Neural progenitor cell (in vitro differentiated cells): Measurements from ENCODE around the gene ADAMTS3. TPM values are rescaled to one million over a fixed set of nuclear protein-coding genes. Genes with fewer than 3 reads are reported as not detected.

Experiments used
- DNase-seq: peaks from one replicate; pipeline ENCODE4 v3.0.0-alpha.2; 2016; ENCODE audit warnings: low spot score
- H2AFZ ChIP-seq: fragments of 200-600 bp; sonication (generic); replicated peaks from 2 replicates; pipeline ENCODE4 v1.6.1; 2016; ENCODE audit warnings: antibody characterized with exemption
- H3F3A ChIP-seq: fragments of 200-600 bp; sonication (generic); 2 replicates; pipeline ENCODE4 v1.6.1; 2016; ENCODE audit warnings: antibody characterized with exemption, low read depth
- H3K27ac ChIP-seq: fragments of 200-600 bp; sonication (generic); 2 replicates; pipeline ENCODE4 v1.5.1; 2016; ENCODE audit warnings: mild to moderate bottlenecking
- H3K27me3 ChIP-seq: fragments of 200-600 bp; sonication (generic); 2 replicates; pipeline ENCODE4 v1.6.1; 2016; ENCODE audit warnings: mild to moderate bottlenecking, moderate library complexity
- H3K36me3 ChIP-seq: fragments of 200-600 bp; sonication (generic); 2 replicates; pipeline ENCODE4 v1.5.1; 2016
- H3K4me1 ChIP-seq: fragments of 200-600 bp; sonication (generic); 2 replicates; pipeline ENCODE4 v1.6.1; 2016; ENCODE audit warnings: mixed run types
- H3K4me2 ChIP-seq: fragments of 200-600 bp; sonication (generic); 2 replicates; pipeline ENCODE4 v1.6.1; 2016
- H3K4me3 ChIP-seq: fragments of 200-600 bp; sonication (generic); 2 replicates; pipeline ENCODE4 v1.5.1; 2016
- H3K79me2 ChIP-seq: fragments of 200-600 bp; sonication (generic); 2 replicates; pipeline ENCODE4 v1.6.1; 2016; ENCODE audit warnings: low read depth
- H3K9ac ChIP-seq: fragments of 200-600 bp; sonication (generic); 2 replicates; pipeline ENCODE4 v1.6.1; 2016
- H3K9me3 ChIP-seq: fragments of 200-600 bp; sonication (generic); 2 replicates; pipeline ENCODE4 v1.5.1; 2016; ENCODE audit warnings: low read depth
- H4K20me1 ChIP-seq: fragments of 200-600 bp; sonication (generic); 2 replicates; pipeline ENCODE4 v1.6.1; 2016; ENCODE audit warnings: low read depth
- H3K27ac Mint-ChIP-seq: 3 replicates; pipeline ENCODE4 v1.8.0; 2021; ENCODE audit warnings: mixed read lengths
- H3K27me3 Mint-ChIP-seq: 2 replicates; pipeline ENCODE4 v1.8.0; 2022; ENCODE audit warnings: low read depth, mild to moderate bottlenecking, inconsistent platforms, moderate library complexity, mixed read lengths; ENCODE audit not compliant: insufficient read depth
- H3K36me3 Mint-ChIP-seq: 3 replicates; pipeline ENCODE4 v1.8.0; 2021; ENCODE audit warnings: mixed read lengths
- H3K4me1 Mint-ChIP-seq: 3 replicates; pipeline ENCODE4 v1.8.0; 2021; ENCODE audit warnings: mixed read lengths
- H3K4me3 Mint-ChIP-seq: 3 replicates; pipeline ENCODE4 v1.8.0; 2021; ENCODE audit warnings: mild to moderate bottlenecking, moderate library complexity, mixed read lengths
- H3K9me3 Mint-ChIP-seq: 3 replicates; pipeline ENCODE4 v1.8.0; 2020; ENCODE audit warnings: mixed read lengths
- EZH2 ChIP-seq: fragments of 200-600 bp; sonication (generic); IDR thresholded peaks from 2 replicates; pipeline ENCODE4 v1.6.1; 2017; ENCODE audit warnings: antibody characterized with exemption, mild to moderate bottlenecking, moderate library complexity
- EZH2phosphoT487 ChIP-seq: fragments of 200-600 bp; sonication (generic); IDR thresholded peaks from 2 replicates; pipeline ENCODE4 v1.6.1; 2017; ENCODE audit warnings: antibody characterized with exemption
- total RNA-seq: library from RNA; depleted of rRNA; stranded (reverse); fragments of >200 nt; gene quantifications from 2 replicates; pipeline ENCODE4 v1.2.3, GENCODE V29; 2015; ENCODE audit warnings: low replicate concordance
- TF ChIP-seq, protein P1 (sequence below): fragments of 200-600 bp; sonication (generic); IDR thresholded peaks from 2 replicates; pipeline ENCODE4 v1.5.1; 2017; ENCODE audit warnings: antibody characterized with exemption, mild to moderate bottlenecking

Gene ADAMTS3
- total RNA-seq, 1 donor from 2014 or later, result 2.1 TPM

GRCh38 chr4:72408568-72408967, 160.5 kb downstream of the ADAMTS3 start:
- DNase-seq, result no peak
- Mint-ChIP-seq H3K4me1 (peaks cover 36% of the 10 kb centered on the region), H3K36me3 (no peaks in the 10 kb centered on the region), H3K4me3 (no peak overlapping the region), H3K9me3 (peaks cover 2% of the 10 kb centered on the region), H3K27me3 (peaks cover 2% of the 10 kb centered on the region), H3K27ac (peak overlapping the region; percentile 48)
- Histone ChIP-seq H3K27me3 (no peaks in the 10 kb centered on the region), H2AFZ (no peak overlapping the region), H4K20me1 (no peaks in the 10 kb centered on the region), H3K9me3 (no peaks in the 10 kb centered on the region), H3K4me2 (no peak overlapping the region), H3K9ac (no peak overlapping the region), H3K79me2 (no peaks in the 10 kb centered on the region), H3K27ac (no peak overlapping the region), H3K4me1 (no peaks in the 10 kb centered on the region), H3K4me3 (no peak overlapping the region), H3K36me3 (no peaks in the 10 kb centered on the region), H3F3A (no peaks in the 10 kb centered on the region)
- no peak for TF ChIP-seq EZH2
- TF ChIP-seq, protein P1, sequence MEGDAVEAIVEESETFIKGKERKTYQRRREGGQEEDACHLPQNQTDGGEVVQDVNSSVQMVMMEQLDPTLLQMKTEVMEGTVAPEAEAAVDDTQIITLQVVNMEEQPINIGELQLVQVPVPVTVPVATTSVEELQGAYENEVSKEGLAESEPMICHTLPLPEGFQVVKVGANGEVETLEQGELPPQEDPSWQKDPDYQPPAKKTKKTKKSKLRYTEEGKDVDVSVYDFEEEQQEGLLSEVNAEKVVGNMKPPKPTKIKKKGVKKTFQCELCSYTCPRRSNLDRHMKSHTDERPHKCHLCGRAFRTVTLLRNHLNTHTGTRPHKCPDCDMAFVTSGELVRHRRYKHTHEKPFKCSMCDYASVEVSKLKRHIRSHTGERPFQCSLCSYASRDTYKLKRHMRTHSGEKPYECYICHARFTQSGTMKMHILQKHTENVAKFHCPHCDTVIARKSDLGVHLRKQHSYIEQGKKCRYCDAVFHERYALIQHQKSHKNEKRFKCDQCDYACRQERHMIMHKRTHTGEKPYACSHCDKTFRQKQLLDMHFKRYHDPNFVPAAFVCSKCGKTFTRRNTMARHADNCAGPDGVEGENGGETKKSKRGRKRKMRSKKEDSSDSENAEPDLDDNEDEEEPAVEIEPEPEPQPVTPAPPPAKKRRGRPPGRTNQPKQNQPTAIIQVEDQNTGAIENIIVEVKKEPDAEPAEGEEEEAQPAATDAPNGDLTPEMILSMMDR, result no peak
- TF ChIP-seq EZH2phosphoT487, result no peak

DNA sequence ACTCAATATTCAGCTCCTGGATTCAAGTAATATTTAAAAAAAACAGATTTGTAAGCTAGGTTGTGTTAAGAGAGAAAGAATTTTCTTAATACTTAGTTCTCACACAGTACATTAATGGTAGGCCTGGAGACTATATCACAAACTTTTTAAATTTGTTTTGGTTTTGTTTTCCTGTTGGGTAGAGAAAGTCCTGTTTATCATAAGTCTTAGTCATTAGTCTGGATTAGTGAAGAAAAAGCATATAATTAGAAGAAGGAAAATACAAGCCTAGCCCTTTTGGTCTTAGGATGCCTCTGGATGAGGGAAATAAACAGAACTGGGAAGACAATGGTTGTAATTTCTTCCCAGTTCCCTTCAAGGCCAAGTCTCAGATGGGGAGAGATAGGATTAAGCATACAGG, 163.6 kb downstream of the ADAMTS3 start:
- no peaks in the 10 kb centered on the region for H3K9me3 ChIP-seq
- H3K4me3 ChIP-seq, result no peak overlapping the region
- no peak overlapping the region for H3K9ac ChIP-seq
- DNase-seq, result no peak
- H3K9me3 Mint-ChIP-seq, result peaks cover 2% of the 10 kb centered on the region
- H3K27me3 ChIP-seq, result no peaks in the 10 kb centered on the region
- no peaks in the 10 kb centered on the region for H3F3A ChIP-seq
- peaks cover 21% of the 10 kb centered on the region for H3K4me1 Mint-ChIP-seq
- no peaks in the 10 kb centered on the region for H3K36me3 ChIP-seq
- no peaks in the 10 kb centered on the region for H3K36me3 Mint-ChIP-seq
- no peak for TF ChIP-seq EZH2phosphoT487
- TF ChIP-seq, protein P1, result no peak
- no peak for TF ChIP-seq EZH2
- no peak overlapping the region for H3K27ac ChIP-seq
- no peaks in the 10 kb centered on the region for H4K20me1 ChIP-seq
- no peak overlapping the region for H3K4me2 ChIP-seq
- no peaks in the 10 kb centered on the region for H3K4me1 ChIP-seq
- no peak overlapping the region for H2AFZ ChIP-seq
- no peak overlapping the region for H3K4me3 Mint-ChIP-seq
- H3K27ac Mint-ChIP-seq, result no peak overlapping the region
- H3K27me3 Mint-ChIP-seq, result peaks cover 2% of the 10 kb centered on the region
- no peaks in the 10 kb centered on the region for H3K79me2 ChIP-seq

DNA sequence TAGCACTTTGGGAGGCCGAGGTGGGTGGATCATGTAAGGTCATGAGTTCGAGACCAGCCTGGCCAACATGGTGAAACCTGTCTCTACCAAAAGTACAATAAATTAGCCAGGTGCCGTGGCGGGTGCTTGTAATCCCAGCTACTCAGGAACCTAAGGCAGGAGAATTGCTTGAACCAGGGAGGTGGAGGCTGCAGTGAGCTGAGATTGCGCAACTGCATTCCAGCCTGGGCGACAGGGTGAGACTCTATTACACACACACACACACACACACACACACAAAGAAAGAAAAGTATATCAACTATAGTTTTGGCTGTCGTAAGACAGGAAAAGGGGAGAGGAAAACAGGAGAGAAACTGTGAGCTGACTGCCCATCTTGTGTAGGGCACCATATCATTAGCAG, 171.7 kb downstream of the ADAMTS3 start:
- H2AFZ ChIP-seq, result no peak overlapping the region
- peaks cover 9% of the 10 kb centered on the region for H3K4me1 Mint-ChIP-seq
- no peaks in the 10 kb centered on the region for H3K27me3 ChIP-seq
- H3K27me3 Mint-ChIP-seq, result no peaks in the 10 kb centered on the region
- H3K27ac ChIP-seq, result no peak overlapping the region
- no peak overlapping the region for H3K27ac Mint-ChIP-seq
- no peaks in the 10 kb centered on the region for H3K79me2 ChIP-seq
- no peak for DNase-seq
- H3K4me3 Mint-ChIP-seq, result no peak overlapping the region
- no peaks in the 10 kb centered on the region for H3K4me1 ChIP-seq
- no peaks in the 10 kb centered on the region for H3K9me3 ChIP-seq
- H3K36me3 Mint-ChIP-seq, result no peaks in the 10 kb centered on the region
- no peak overlapping the region for H3K4me3 ChIP-seq
- no peak overlapping the region for H3K4me2 ChIP-seq
- H3K36me3 ChIP-seq, result no peaks in the 10 kb centered on the region
- H4K20me1 ChIP-seq, result no peaks in the 10 kb centered on the region
- TF ChIP-seq EZH2phosphoT487, result no peak
- TF ChIP-seq, protein P1, result no peak
- no peak for TF ChIP-seq EZH2
- peaks cover 2% of the 10 kb centered on the region for H3K9me3 Mint-ChIP-seq
- no peak overlapping the region for H3K9ac ChIP-seq
- H3F3A ChIP-seq, result peaks cover 3% of the 10 kb centered on the region
